Calu3 (cell line): ENCODE results near the gene ST8SIA1. TPM values are rescaled to one million over a fixed set of nuclear protein-coding genes. Genes with fewer than 3 reads are reported as not detected.

ENCODE experiments used
- BruUV-seq: library from RNA; stranded (reverse); fragments of 400-500 nt; replicated peaks from 2 replicates; lab custom pipeline; 2021; lab: Mats Ljungman, UMichigan
- CTCF ChIA-PET: fragments of 300-600 bp; sonication (Branson Sonifier 250); formaldehyde crosslinking; loops from one replicate; lab custom pipeline; 2022; ENCODE audit warnings: antibody characterized with exemption; lab: Charles Lee
- DNase-seq: peaks from one replicate; pipeline ENCODE4 v3.0.0; 2022
- H3K27ac Mint-ChIP-seq: one replicate; pipeline ENCODE4 v1.8.0; 2022; ENCODE audit warnings: mixed read lengths; ENCODE audit not compliant: unreplicated experiment
- H3K27me3 Mint-ChIP-seq: one replicate; pipeline ENCODE4 v1.8.0; 2022; ENCODE audit warnings: mixed read lengths; ENCODE audit not compliant: unreplicated experiment
- H3K36me3 Mint-ChIP-seq: one replicate; pipeline ENCODE4 v1.8.0; 2022; ENCODE audit warnings: mild to moderate bottlenecking, moderate library complexity, mixed read lengths; ENCODE audit not compliant: insufficient read depth, unreplicated experiment
- H3K4me1 Mint-ChIP-seq: one replicate; pipeline ENCODE4 v1.8.0; 2022; ENCODE audit warnings: mild to moderate bottlenecking, low read depth, mixed read lengths; ENCODE audit not compliant: unreplicated experiment
- H3K4me3 Mint-ChIP-seq: one replicate; pipeline ENCODE4 v1.8.0; 2022; ENCODE audit warnings: mild to moderate bottlenecking, low read depth, moderate library complexity, mixed read lengths; ENCODE audit not compliant: unreplicated experiment
- H3K9me3 Mint-ChIP-seq: one replicate; pipeline ENCODE4 v1.8.0; 2022; ENCODE audit warnings: low read depth, mixed read lengths; ENCODE audit not compliant: unreplicated experiment
- CTCF ChIP-seq: fragments of 200-600 bp; IDR thresholded peaks from one replicate; pipeline ENCODE4 v1.8.0; 2022; ENCODE audit warnings: antibody characterized with exemption; ENCODE audit not compliant: unreplicated experiment
- intact Hi-C: fragments of 100-400 bp; cut with micrococcal nuclease; formaldehyde crosslinking; loops from one replicate; pipeline ENCODE4 v1.10.0; 2022; ENCODE audit not compliant: unreplicated experiment
- total RNA-seq: library from RNA; stranded (reverse); gene quantifications from 2 replicates; pipeline ENCODE4 v1.2.3, GENCODE V29; 2022

Gene ST8SIA1
- total RNA-seq, 1 experiment from 2014 or later, result not detected

GRCh38 chr12:22285846-22286245 lies 48.7 kb downstream of the ST8SIA1 start:
- Mint-ChIP-seq H3K36me3 (no peaks in the 10 kb centered on the region), H3K4me1 (no peaks in the 10 kb centered on the region), H3K9me3 (no peaks in the 10 kb centered on the region), H3K27ac (no peak overlapping the region), H3K27me3 (peaks cover 9% of the 10 kb centered on the region), H3K4me3 (no peak overlapping the region)
- no peak for TF ChIP-seq CTCF
- no peak for DNase-seq
- CTCF ChIA-PET, result interaction anchor here (0.7 kb wide), 1 partner anchor 286 kb away, joined by 4 read pairs; no protein-coding TSS in a partner anchor
- intact Hi-C loops, result no loop called here
- no TSS peak for BruUV-seq

- no peaks in the 10 kb centered on the region for H3K9me3 Mint-ChIP-seq
These were observed 49.6 kb downstream of the ST8SIA1 start for GRCh38 chr12:22284871-22285270.

GRCh38 chr12:22283508-22283907 lies 51.0 kb downstream of the ST8SIA1 start:
- no peak for DNase-seq
- BruUV-seq, result no TSS peak
- CTCF ChIA-PET, result no interaction called here
- Mint-ChIP-seq H3K36me3 (no peaks in the 10 kb centered on the region), H3K27ac (no peak overlapping the region), H3K4me3 (no peak overlapping the region), H3K27me3 (peaks cover 9% of the 10 kb centered on the region), H3K9me3 (peaks cover 3% of the 10 kb centered on the region), H3K4me1 (no peaks in the 10 kb centered on the region)
- no peak for TF ChIP-seq CTCF
- intact Hi-C loops, result no loop called here

More at GRCh38 chr12:22284871-22285270, 49.6 kb downstream of the ST8SIA1 start:
- Mint-ChIP-seq H3K27ac (no peak overlapping the region), H3K36me3 (no peaks in the 10 kb centered on the region), H3K4me1 (no peaks in the 10 kb centered on the region), H3K4me3 (no peak overlapping the region), H3K27me3 (peaks cover 9% of the 10 kb centered on the region)
- BruUV-seq, result no TSS peak
- intact Hi-C loops, result no loop called here
- TF ChIP-seq CTCF, result no peak
- DNase-seq, result no peak
- CTCF ChIA-PET, result interaction anchor here (0.7 kb wide), 1 partner anchor 285 kb away, joined by 4 read pairs; no protein-coding TSS in a partner anchor

- H3K27ac Mint-ChIP-seq, result no peak overlapping the region
- intact Hi-C loops, result no loop called here
- DNase-seq, result no peak
- H3K4me1 Mint-ChIP-seq, result no peaks in the 10 kb centered on the region
- peaks cover 7% of the 10 kb centered on the region for H3K27me3 Mint-ChIP-seq
- H3K36me3 Mint-ChIP-seq, result no peaks in the 10 kb centered on the region
- no TSS peak for BruUV-seq
- CTCF ChIA-PET, result no interaction called here
- no peak for TF ChIP-seq CTCF
- H3K4me3 Mint-ChIP-seq, result no peak overlapping the region
- H3K9me3 Mint-ChIP-seq, result peaks cover 3% of the 10 kb centered on the region
These were observed 51.5 kb downstream of the ST8SIA1 start for GRCh38 chr12:22283006-22283506.
